Body of pancreas (tissue), 4 donors: Measurements from ENCODE around the gene GCNT2.

Source experiments
- POLR2A ChIP-seq, 3 donors: fragments of 450-650 bp; IDR thresholded peaks; one replicate each; pipeline ENCODE4 v1.6.1; 2016; ENCODE audit warnings: antibody characterized with exemption in 3 of 3, mild to moderate bottlenecking in 2 of 3
- TF ChIP-seq, protein P1 (sequence below), 7 experiments: fragments of 450-650 bp in 4 of 7; fragments of 200-600 bp in 3 of 7; sonication (generic) in 3 of 7; IDR thresholded peaks; one replicate each; pipeline ENCODE4 v1.5.1; 2016 to 2019; ENCODE audit warnings: antibody characterized with exemption in 7 of 7

DNA sequence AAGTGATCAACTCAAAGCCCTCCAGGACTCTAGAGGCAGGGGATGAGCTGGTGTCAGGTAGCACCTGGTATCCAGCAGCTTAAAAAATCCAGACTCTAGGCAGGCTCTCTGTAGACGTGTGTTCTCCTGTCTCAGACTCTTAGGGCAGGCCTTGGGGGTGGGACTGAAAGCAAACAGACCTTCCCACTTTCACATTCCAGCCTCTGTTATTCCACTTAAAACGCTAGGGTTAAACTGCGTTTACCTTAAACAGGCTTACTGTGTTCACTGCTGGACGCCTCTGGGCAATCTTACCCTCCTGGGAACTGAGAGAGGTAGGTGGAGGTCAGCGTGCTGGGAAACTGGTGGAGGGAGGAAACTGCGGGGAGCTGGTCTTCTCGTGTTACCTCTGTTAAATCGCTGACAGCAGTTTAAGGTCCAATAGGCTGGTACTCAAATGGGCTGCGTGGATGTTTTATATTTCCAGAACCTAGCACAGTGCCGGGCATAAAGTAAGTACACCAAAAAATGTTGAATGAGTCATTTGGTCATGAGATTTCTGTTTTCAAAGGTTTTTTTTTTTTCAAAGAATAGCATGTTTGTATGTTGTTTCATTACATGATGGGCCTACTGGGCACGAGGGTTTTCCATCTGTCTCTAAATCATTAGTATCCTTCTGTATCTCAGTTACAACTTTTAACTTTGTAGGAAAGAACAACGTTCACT is at the start of gene GCNT2:
- TF ChIP-seq, protein P1, sequence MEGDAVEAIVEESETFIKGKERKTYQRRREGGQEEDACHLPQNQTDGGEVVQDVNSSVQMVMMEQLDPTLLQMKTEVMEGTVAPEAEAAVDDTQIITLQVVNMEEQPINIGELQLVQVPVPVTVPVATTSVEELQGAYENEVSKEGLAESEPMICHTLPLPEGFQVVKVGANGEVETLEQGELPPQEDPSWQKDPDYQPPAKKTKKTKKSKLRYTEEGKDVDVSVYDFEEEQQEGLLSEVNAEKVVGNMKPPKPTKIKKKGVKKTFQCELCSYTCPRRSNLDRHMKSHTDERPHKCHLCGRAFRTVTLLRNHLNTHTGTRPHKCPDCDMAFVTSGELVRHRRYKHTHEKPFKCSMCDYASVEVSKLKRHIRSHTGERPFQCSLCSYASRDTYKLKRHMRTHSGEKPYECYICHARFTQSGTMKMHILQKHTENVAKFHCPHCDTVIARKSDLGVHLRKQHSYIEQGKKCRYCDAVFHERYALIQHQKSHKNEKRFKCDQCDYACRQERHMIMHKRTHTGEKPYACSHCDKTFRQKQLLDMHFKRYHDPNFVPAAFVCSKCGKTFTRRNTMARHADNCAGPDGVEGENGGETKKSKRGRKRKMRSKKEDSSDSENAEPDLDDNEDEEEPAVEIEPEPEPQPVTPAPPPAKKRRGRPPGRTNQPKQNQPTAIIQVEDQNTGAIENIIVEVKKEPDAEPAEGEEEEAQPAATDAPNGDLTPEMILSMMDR (IDR thresholded peaks at IDR 0.05), result no peak
- TF ChIP-seq POLR2A (IDR thresholded peaks at IDR 0.05), result no peak
